HCEC 1CT (cell line): Measurements from ENCODE around the gene TMEM131L.
A peak's percentile ranks its signal among the peaks of the same experiment; 100 is the strongest.

ENCODE experiments used
- DNase-seq: peaks from one replicate; pipeline ENCODE4 v3.0.0-alpha.2; 2017

Gene TMEM131L

GRCh38 chr4:153623491-153623890 is 157.3 kb downstream of the TMEM131L start:
- DNase-seq, result no peak

- no peak for DNase-seq
These were observed 162.7 kb downstream of the TMEM131L start for GRCh38 chr4:153628796-153629315.

DNA sequence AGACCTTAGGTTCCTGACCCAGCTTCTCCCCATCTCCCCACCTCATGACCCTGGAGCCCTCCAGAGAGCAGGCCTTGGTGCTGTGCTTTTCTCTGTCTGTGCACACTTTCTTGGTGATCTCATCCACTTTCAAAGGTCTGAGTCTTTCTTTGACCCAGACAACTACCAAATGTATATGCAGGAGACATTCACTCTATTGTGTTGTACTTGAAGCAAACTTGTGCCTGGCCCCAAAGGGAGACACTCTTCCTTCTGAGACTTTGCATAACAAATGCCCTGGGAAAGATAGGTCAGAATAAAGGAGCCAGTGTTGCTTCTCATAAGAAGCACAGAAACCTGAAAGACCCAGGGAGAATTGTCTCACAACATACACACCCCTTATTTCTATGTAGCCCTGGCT is 163.6 kb downstream of the TMEM131L start:
- no peak for DNase-seq

- DNase-seq, result peak; percentile 21
These were observed 168.7 kb downstream of the TMEM131L start for GRCh38 chr4:153634738-153635353.

DNA sequence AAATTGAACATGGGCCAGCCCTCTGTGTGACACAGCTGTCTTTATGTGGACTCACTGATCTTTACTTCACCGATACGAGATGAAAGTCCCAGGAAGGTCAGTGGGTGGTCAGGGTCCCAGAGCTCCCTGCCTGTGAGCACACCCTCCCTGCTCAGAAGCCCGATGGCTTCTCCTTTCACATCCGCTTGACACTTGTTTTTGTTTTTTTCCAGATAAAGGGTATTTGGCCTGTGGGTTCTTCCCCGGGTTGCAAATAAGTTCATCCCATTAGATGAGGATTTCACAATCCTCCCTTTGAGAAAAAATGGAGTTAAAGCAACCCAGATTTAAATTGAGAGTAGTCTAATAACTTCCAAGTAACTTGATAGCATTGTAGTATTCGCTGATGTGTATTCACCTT is 169.7 kb downstream of the TMEM131L start:
- DNase-seq, result no peak

GRCh38 chr4:153637201-153637600 is 171.0 kb downstream of the TMEM131L start:
- no peak for DNase-seq

- no peak for DNase-seq
These were observed 171.9 kb downstream of the TMEM131L start for GRCh38 chr4:153638011-153638410.

DNA sequence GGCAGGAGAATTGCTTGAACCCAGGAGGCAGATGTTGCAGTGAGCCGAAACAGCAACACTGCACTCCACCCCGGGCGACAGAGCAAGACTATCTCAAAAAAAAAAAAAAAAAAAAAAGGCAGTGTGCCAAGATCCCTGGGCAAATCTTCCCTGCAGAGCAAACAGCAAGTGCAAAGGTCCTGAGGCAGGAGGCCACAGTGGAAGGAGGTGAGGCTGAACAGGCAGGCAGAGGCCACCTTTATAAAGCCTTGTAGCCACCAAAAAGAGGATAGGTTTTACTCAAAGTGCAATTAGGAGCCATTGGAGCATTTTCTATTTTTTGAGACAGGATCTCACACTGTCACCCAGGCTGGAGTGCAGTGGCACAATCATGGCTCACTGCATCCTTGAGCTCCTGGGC is 172.8 kb downstream of the TMEM131L start:
- no peak for DNase-seq

- DNase-seq, result no peak
These were observed 174.0 kb downstream of the TMEM131L start for GRCh38 chr4:153639833-153640802.

DNA sequence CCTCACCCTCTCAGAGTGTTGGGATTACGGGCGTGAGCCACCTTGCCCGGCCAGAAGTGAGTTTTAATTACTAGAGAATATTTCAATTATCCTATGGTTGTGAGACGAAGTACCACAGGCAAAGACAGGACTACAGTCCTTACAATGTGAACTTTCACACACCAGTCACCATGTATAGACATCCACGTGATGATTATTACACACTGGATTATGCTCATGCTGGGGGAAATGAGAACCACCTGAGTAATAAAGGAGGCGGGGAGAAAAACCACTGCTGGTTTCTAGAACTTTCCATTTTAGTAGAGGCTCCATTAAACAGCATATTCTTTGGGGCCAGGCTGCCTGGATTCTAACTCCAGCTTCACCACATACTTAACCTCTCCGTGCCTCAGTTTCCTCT is 175.4 kb downstream of the TMEM131L start:
- no peak for DNase-seq

DNA sequence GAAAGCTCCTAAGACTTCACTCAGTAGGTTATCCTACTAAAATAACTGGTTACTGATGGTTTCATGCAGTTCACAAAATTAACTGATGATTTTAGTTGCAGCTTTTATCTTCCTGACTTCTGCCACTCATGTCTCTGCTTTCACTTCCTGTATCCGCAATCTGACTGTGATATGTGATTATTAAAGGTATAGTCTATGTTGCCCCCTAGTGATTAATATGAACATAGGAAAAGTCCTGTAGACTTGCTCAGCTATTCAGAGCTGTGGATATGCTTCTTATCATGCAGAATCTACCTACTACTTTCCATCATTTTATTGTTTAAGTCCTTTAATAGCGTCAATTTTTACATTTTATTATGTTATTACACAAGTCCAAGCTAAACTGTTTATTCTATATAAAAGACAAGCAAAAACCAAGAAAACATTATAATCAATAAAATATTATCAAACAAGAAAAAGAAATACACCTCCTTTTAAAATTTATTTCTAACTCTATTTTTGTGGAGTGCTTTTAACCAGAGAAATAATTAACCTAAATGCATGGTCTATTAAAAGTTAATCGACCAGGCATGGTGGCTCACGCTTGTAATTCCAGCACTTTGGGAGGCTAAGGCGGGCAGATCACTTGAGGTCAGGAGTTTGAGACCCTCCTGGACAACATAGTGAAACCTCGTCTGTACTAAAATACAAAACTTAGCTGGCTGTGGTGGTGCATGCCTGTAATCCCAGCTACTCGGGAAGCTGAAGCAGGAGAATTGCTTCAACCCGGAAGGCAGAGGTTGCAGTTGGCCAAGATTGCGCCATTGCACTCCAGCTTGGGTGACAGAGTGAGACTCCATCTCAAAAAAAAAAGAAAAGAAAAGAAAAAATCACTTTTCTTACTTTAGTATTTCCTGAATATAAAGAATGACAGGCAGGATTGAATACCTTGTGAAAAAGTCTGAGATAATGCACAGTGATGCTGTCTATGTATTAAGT is 177.5 kb downstream of the TMEM131L start:
- peak; percentile 64 for DNase-seq

GRCh38 chr4:153645183-153645582 is 179.0 kb downstream of the TMEM131L start:
- no peak for DNase-seq

DNA sequence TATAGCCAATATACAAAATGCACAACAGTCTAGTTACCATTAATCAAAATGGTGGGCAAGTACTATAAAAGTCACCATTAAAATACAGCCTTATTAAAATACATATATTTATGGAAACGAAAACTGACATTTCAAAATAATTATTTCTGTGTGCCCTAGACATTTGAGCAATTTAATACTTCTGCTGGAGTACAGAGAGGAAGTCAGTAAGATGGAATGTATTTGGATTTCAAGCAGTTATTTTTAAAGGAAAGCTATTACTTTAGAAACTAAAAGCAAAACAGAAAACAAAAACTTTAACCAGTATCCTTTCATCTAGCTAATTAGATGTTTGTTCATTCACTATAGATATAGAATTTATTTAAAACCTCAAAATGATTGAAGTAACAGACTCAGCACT is 180.1 kb downstream of the TMEM131L start:
- DNase-seq, result no peak

DNA sequence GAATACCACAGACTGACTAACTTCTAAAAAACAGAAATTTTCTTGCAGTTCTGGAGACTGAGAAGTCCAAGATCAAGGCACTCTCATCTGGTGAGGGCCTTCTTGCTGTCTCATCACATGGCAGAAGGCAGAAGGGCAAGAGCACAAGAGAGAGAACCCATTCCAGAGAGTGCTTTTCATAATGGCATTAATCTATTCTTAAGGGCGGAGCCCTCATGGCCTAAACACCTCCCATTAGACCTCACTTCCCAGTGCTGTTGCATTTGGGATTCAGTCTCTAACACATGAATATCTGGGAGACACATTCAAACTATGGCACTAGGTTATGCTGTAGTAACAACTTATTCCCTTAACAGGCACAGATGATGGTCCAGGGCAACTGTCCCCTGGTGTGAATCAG is 180.8 kb downstream of the TMEM131L start:
- DNase-seq, result no peak

DNA sequence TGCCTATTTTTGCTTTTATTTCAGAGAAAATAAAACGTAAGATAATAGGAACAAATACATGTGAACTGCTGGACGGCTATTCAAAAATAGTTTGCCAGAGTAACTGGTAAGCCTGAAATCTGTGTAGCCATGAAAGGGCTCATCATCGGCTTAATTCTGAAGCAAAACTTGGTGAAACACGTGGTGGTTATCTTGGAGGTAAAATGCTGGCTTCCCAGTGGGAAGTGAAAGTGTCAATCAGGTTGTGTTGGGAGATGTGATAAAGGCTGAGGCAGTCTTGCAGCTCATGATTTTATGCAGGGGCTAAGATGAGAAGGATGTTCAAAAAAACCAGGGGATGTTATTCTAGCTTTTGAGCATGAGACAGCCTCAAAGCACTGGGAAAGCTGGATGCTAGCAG is 181.8 kb downstream of the TMEM131L start:
- DNase-seq, result no peak

DNA sequence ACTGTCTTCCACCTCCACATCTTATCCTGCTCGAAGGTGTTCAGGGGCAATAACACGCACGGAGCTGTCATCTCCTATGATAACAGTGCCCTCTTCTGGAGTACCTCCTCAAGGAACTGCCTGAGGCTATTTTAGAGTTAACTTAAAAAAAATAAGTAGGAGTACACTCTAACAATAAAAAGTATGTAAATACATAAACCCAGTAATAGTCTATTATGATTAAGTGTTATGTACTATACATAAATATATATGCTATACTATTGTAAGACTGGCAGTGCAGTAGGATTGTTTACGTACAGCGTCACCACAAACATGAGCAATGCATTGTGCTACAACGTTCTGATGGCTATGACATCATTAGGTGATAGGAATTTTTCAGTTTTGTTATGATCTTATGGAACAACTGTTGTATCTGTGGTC is 183.4 kb downstream of the TMEM131L start:
- DNase-seq, result no peak

GRCh38 chr4:153651116-153651515 is 185.0 kb downstream of the TMEM131L start:
- no peak for DNase-seq

- DNase-seq, result no peak
These were observed 185.4 kb downstream of the TMEM131L start for GRCh38 chr4:153651587-153651986.

GRCh38 chr4:153652051-153652784 is 186.1 kb downstream of the TMEM131L start:
- peak; percentile 23 for DNase-seq

DNA sequence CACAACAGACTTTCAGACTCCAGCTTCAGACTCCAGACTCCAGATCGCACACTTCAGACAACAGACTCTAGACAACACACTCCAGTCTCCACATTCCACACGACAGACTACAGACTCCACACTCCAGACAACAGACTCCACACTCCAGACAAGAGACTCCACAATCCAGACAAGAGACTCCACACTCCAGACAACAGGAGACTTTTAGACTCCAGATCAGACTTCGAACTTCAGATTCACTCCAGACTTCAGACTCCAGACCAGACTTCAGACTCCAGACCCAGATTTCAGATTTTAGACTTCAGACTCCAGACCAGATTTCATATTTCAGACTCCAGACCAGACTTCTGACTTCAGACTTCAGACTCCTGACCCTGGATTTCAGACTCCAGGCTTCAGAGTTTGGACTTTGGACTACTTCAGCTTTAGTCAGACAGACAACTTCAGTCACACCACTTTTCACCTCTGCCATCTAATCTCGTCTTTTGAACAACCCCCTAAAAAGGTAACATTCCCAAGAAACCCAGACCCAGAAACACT is 188.9 kb downstream of the TMEM131L start:
- DNase-seq, result no peak

DNA sequence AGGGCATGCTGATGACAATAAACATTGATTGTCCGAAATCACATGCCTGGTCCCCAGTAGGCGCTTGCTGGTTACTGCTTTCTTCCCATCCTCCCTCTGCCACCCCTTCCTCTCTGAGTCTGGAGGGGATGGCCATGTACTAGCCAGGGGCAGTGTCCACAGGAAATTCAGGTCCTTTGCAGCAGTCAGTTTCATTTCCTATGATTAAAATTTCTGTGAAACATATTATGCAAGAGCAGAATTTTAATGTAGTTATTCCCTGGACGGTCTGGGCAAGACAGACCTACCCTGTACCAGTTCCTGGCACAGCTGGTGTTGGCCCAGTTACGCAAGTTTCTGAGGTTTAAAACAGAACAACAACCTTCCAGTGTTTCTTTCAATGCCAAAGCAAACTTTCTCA is 189.8 kb downstream of the TMEM131L start:
- DNase-seq, result no peak
